Activated CD8-positive, alpha-beta T cell treated with anti-CD3 and anti-CD28 coated beads, Interleukin-2, amount 10 ng/mL, durations not matched to agents 7 days and 5 days (primary cell): ENCODE measurements around the gene ZNF362. TPM values are rescaled to one million over a fixed set of nuclear protein-coding genes. Genes with fewer than 3 reads are reported as not detected.
"Not testable (repeated sequence)": the region's sequence is repeated elsewhere in the genome, so short reads cannot be mapped to it uniquely, and the experiment has no call there.

ENCODE experiments used
- ATAC-seq: fragments of 150-1000 bp; cut with Tn5 transposase; one replicate; pipeline ENCODE4 v1.10.0; 2021; ENCODE audit warnings: moderate library complexity
- CTCF ChIA-PET: fragments of 350-600 bp; sonication (Branson Sonifier 250); formaldehyde crosslinking; loops from one replicate; lab custom pipeline; 2021; ENCODE audit warnings: antibody characterized with exemption; lab: Charles Lee
- POLR2A ChIA-PET: fragments of 350-600 bp; sonication (Branson Sonifier 250); formaldehyde crosslinking; loops from one replicate; lab custom pipeline; 2021; ENCODE audit warnings: antibody characterized with exemption; lab: Charles Lee
- DNase-seq: peaks from one replicate; pipeline ENCODE4 v3.0.0-alpha.2; 2020
- H3K27ac Mint-ChIP-seq: one replicate; pipeline ENCODE4 v1.8.0; 2021; ENCODE audit warnings: mild to moderate bottlenecking, mixed read lengths
- H3K27me3 Mint-ChIP-seq: one replicate; pipeline ENCODE4 v1.8.0; 2021; ENCODE audit warnings: low read depth, mixed read lengths
- H3K36me3 Mint-ChIP-seq: one replicate; pipeline ENCODE4 v1.8.0; 2021; ENCODE audit warnings: low read depth, mixed read lengths
- H3K4me1 Mint-ChIP-seq: one replicate; pipeline ENCODE4 v1.8.0; 2021; ENCODE audit warnings: low read depth, mixed read lengths
- H3K4me3 Mint-ChIP-seq: one replicate; pipeline ENCODE4 v1.8.0; 2021; ENCODE audit warnings: mild to moderate bottlenecking, mixed read lengths
- H3K9me3 Mint-ChIP-seq: one replicate; pipeline ENCODE4 v1.8.0; 2022; ENCODE audit warnings: mixed read lengths; ENCODE audit not compliant: insufficient read depth
- total RNA-seq, 2 experiments: library from RNA; stranded (reverse); gene quantifications; one replicate each; pipeline ENCODE4 v1.2.3, GENCODE V29; 2021

ZNF362 gene
- total RNA-seq, 2 experiments from 2014 or later = 17.3 to 19.7 TPM

DNA sequence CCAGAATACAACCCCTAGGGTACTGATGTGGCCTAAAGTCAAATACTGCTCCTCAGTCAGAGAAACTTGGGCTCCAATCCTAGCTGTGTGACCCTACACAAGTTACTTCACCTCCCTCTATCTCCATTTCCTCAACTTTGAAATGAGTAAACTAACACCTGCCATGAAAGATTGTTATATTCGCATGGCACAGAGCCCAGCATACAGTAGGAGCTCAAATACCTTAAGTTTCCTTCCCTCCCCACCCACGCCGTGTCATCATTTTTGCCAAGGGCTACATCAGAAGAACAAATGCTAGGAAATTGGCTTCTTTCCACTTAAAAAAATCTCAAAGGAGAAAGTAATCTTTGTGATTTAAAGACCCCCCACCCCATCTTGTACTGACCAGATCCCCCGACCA lies 22.2 kb upstream of the ZNF362 start:
- Mint-ChIP-seq H3K9me3 (no peaks in the 10 kb centered on the region), H3K27ac (no peak overlapping the region), H3K4me3 (no peak overlapping the region), H3K4me1 (peaks cover 12% of the 10 kb centered on the region), H3K27me3 (peaks cover 4% of the 10 kb centered on the region), H3K36me3 (no peaks in the 10 kb centered on the region)
- CTCF ChIA-PET = no interaction called here
- ATAC-seq = no peak
- POLR2A ChIA-PET = no interaction called here
- no peak for DNase-seq

DNA sequence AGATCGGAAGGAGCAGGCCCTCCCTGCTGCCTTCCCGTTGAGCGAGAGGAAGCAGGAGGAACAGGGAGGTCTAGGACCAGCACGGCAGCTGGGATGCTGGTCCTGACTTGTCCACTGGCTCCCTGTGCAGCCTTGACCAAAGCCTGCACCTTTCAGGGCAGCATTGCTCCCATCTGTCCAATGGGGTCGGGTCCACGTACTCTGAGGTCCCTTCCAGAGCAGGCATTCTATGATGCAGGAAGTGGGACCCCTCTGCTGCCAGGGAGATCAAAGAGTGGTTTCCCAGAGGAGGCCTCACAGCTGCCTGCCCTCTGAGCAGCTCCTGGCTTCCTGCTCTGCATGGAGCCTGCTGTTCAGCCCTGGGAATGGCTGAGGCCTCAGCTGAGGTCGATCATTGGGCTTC lies 21.7 kb upstream of the ZNF362 start:
- ATAC-seq (no peak), DNase-seq (no peak)
- H3K4me3 Mint-ChIP-seq = no peak overlapping the region
- POLR2A ChIA-PET = no interaction called here
- H3K27me3 Mint-ChIP-seq = peaks cover 4% of the 10 kb centered on the region
- H3K9me3 Mint-ChIP-seq = no peaks in the 10 kb centered on the region
- CTCF ChIA-PET = no interaction called here
- peaks cover 12% of the 10 kb centered on the region for H3K4me1 Mint-ChIP-seq
- no peak overlapping the region for H3K27ac Mint-ChIP-seq
- no peaks in the 10 kb centered on the region for H3K36me3 Mint-ChIP-seq

DNA sequence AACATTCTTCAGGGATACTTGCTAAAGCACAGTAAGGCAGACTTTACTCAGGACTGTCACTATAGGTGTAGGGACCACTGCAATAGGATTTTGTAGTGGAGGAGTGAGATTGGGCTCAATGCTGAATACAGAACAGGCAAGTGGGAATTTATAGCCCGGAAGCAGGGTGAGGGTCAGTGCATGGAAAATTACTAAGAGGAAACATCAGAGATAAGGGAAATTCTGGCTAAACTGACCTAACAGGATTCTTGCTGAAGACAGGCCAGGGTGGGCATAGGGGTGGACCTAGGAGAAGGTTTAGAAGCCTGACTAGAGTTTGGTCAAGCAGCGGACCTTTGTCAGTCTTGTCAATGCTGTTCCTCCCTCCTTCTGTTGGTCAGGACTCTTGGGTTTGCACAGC lies 20.8 kb upstream of the ZNF362 start:
- ChIA-PET CTCF (interaction anchor here (1.9 kb wide), 1 partner anchor 108 kb away, joined by 5 read pairs; no protein-coding TSS in a partner anchor), POLR2A (no interaction called here)
- H3K4me1 Mint-ChIP-seq = peaks cover 12% of the 10 kb centered on the region
- no peak overlapping the region for H3K4me3 Mint-ChIP-seq
- H3K36me3 Mint-ChIP-seq = no peaks in the 10 kb centered on the region
- no peak for ATAC-seq
- no peaks in the 10 kb centered on the region for H3K9me3 Mint-ChIP-seq
- H3K27me3 Mint-ChIP-seq = peaks cover 8% of the 10 kb centered on the region
- no peak overlapping the region for H3K27ac Mint-ChIP-seq
- DNase-seq = no peak

DNA sequence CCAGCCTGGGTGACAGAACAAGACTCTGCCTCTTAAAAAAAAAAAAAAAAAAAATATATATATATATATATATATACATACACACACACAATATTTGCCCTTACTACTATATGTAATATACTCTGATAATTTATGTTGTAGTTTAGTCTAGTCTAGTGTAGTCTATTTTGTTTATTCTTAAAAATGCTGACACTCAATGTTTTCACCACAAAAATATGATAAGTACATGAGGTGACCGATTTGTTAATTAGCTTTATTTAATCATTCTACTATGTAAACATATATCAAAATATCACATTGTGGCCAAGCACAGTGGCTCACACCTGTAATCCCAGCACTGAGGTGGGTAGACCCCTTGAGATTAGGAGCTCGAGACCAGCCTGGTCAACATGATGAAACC lies 19.8 kb upstream of the ZNF362 start:
- H3K27me3 Mint-ChIP-seq = peaks cover 7% of the 10 kb centered on the region
- ChIA-PET CTCF (interaction anchor here (0.9 to 1.9 kb wide), 2 partner anchors 11 to 109 kb away, joined by 4 to 5 read pairs; no protein-coding TSS in a partner anchor), POLR2A (no interaction called here)
- no peaks in the 10 kb centered on the region for H3K9me3 Mint-ChIP-seq
- H3K27ac Mint-ChIP-seq = no peak overlapping the region
- no peak for DNase-seq
- peaks cover 12% of the 10 kb centered on the region for H3K4me1 Mint-ChIP-seq
- no peak overlapping the region for H3K4me3 Mint-ChIP-seq
- ATAC-seq = no peak
- H3K36me3 Mint-ChIP-seq = no peaks in the 10 kb centered on the region

DNA sequence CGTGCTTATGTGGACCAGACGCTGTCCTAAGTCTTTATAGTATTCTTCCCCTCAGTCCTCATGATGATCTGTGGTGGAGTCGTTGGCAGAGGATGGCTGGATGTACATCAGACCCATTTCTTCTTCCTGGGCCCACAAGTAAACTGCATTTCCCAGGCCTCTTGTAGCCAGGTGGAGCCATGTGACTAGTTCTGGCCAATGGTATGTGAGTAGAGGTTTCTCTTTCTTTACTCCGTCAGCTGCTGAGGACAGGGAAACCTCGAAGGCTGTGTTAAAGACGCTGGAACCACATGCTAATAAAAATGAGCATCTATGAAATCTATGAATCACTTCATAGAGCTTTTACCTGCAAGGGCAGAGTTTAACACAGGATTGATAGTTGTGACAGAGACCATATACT lies 18.7 kb upstream of the ZNF362 start:
- Mint-ChIP-seq H3K4me3 (no peak overlapping the region), H3K27ac (no peak overlapping the region), H3K9me3 (no peaks in the 10 kb centered on the region), H3K36me3 (no peaks in the 10 kb centered on the region), H3K27me3 (peaks cover 13% of the 10 kb centered on the region), H3K4me1 (peaks cover 12% of the 10 kb centered on the region)
- DNase-seq = peak; percentile 33
- ChIA-PET POLR2A (no interaction called here), CTCF (no interaction called here)
- peak; percentile 61 for ATAC-seq

DNA sequence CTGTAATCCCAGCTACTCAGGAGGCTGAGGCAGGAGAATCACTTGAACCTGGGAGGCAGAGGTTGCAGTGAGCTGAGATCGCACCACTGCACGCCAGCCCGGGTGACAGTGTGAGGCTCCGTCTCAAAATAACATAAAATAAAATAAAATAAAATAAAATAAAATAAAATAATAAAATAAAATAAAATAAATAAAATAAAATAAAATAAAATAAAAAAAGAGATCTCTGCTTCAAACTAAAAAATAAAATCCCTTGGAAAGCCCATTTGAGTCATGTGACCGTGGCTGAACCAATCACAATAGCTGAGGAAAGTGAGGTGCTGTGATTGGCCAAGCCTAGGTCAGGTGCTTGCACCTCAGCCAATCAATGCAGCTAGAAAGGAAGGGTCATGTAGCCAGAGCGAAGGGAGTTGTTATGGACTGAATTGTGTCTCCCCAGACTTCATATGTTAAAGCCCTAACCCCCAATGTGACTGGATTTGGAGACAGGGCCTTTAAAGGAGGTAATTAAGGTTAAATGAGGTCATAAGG lies 18.0 kb upstream of the ZNF362 start:
- ATAC-seq, POLR2A ChIA-PET, H3K27ac Mint-ChIP-seq, CTCF ChIA-PET, H3K4me3 Mint-ChIP-seq, H3K36me3 Mint-ChIP-seq, DNase-seq, H3K9me3 Mint-ChIP-seq: not testable (repeated sequence)
- peaks cover 13% of the 10 kb centered on the region for H3K27me3 Mint-ChIP-seq
- H3K4me1 Mint-ChIP-seq = peaks cover 12% of the 10 kb centered on the region

DNA sequence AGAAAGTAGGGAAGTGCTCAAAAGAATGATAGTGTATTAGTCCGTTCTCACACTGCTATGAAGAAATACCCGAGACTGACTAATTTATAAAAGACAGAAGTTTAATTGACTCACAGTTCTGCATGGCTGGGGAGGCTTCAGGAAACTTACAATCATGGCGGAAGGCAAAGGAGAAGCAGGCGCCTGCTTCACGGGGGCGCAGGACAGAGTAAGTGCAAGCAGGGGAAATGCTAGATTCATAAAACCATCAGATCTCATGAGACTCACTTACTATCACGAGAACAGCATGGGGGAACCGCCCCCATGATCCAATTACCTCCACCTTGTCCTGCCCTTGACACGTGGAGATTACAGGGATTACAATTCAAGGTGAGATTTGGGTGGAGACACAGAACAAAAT lies 16.9 kb upstream of the ZNF362 start:
- POLR2A ChIA-PET, CTCF ChIA-PET, DNase-seq, ATAC-seq, H3K4me3 Mint-ChIP-seq, H3K9me3 Mint-ChIP-seq, H3K27ac Mint-ChIP-seq, H3K36me3 Mint-ChIP-seq: not testable (repeated sequence)
- peaks cover 13% of the 10 kb centered on the region for H3K27me3 Mint-ChIP-seq
- H3K4me1 Mint-ChIP-seq = peaks cover 12% of the 10 kb centered on the region

DNA sequence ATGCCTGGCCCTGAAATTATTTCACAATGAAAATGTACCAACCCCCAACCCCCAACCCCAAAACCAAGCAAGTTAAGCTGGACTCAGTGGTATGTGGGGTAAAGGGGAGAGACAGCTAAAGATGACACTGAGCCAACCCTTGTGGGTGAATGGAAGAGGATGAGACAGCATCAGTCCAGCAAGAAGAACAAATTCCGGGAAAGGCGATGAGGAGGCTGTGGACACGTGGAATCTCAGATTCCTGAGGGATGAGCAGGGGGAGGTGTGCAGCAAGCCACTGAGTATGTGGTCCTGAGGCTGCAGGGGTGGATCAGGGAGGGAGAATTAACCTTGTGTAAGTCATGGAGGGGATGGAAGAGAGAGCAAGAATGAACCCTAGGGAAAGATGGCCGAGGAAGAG lies 14.4 kb upstream of the ZNF362 start:
- POLR2A ChIA-PET = no interaction called here
- H3K4me3 Mint-ChIP-seq = no peak overlapping the region
- no peak overlapping the region for H3K27ac Mint-ChIP-seq
- no peak for ATAC-seq
- H3K9me3 Mint-ChIP-seq = no peaks in the 10 kb centered on the region
- DNase-seq = no peak
- CTCF ChIA-PET = no interaction called here
- H3K36me3 Mint-ChIP-seq = no peaks in the 10 kb centered on the region
- peaks cover 13% of the 10 kb centered on the region for H3K27me3 Mint-ChIP-seq
- peaks cover 7% of the 10 kb centered on the region for H3K4me1 Mint-ChIP-seq

DNA sequence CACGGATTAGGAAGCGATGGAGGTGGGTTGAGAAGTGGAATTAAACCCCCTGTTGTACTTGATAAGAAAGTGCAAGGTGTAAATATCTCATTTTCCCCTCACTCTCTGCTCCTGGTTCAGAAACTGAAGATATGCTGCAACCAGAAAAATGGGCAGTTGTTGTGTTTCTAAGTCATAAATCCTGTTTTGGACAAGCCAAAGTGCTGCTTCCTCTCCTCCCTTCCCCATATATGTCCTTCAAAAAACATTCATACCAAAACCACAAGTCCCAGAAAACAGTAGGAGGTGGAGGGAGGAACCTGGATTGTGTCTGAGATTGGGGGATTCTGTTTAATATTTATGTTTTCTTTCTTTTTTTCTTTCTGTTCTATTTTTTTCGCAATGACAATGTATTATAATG lies 13.6 kb upstream of the ZNF362 start:
- Mint-ChIP-seq H3K4me1 (peaks cover under 1% of the 10 kb centered on the region), H3K9me3 (no peaks in the 10 kb centered on the region), H3K4me3 (no peak overlapping the region), H3K36me3 (no peaks in the 10 kb centered on the region), H3K27me3 (peaks cover 13% of the 10 kb centered on the region), H3K27ac (no peak overlapping the region)
- ChIA-PET POLR2A (no interaction called here), CTCF (no interaction called here)
- DNase-seq (no peak), ATAC-seq (no peak)

DNA sequence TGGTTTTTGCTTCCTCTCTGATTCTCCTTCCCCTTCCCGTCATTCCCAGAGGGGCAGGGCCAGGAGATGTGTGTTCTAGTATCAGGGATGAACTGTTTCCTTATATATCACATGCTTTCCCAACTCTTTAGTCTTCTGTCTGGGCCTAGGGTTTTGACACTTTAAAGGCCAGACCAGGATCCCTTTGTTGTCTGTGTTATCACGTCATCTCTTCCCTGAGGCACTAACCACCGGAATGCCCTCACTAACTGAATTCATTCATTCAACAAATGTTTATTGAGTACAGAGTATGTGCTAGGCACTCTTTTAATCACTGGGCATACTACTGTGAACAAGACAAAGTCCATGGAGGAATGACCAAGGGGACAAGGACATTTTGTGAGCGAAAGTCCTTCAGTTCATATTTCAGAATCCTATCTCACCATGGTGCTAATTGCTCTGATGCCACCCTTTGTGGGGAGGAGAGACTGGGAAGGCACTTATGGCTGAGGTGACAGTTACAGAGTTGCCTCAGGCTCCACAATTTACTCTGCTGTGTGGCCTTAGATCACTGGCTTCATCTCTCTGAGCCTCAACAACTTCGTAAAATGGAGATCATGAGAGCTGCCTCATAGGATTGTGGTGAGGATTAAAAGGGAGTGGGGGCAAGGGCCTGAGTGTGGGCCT lies 12.0 kb upstream of the ZNF362 start:
- CTCF ChIA-PET = no interaction called here
- Mint-ChIP-seq H3K27ac (no peak overlapping the region), H3K27me3 (peaks cover 22% of the 10 kb centered on the region), H3K9me3 (no peaks in the 10 kb centered on the region), H3K4me3 (no peak overlapping the region), H3K4me1 (peaks cover 5% of the 10 kb centered on the region), H3K36me3 (no peaks in the 10 kb centered on the region)
- POLR2A ChIA-PET = no interaction called here
- ATAC-seq (no peak), DNase-seq (no peak)

DNA sequence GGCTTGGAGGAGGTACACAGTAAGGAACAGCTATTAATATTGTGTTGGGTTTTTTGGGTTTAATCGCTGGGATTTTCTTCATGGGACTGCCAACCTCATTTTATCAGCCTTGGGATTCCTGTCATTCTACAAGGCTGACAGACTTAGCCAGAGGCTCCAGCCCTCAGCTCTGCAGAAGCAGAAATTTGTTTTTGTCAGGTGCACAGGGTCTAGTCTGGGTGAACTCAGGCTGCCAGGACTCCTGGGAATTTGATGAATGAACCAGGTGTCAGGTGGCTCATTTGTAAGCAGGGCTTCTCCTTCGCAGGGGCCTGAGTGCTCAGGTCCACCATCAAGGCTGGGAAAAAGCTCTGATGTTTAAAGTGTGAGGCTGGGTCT lies 11.5 kb upstream of the ZNF362 start:
- no peak overlapping the region for H3K4me3 Mint-ChIP-seq
- H3K27me3 Mint-ChIP-seq = peaks cover 26% of the 10 kb centered on the region
- no peak overlapping the region for H3K27ac Mint-ChIP-seq
- DNase-seq (no peak), ATAC-seq (no peak)
- CTCF ChIA-PET = no interaction called here
- H3K4me1 Mint-ChIP-seq = peaks cover 5% of the 10 kb centered on the region
- no peaks in the 10 kb centered on the region for H3K9me3 Mint-ChIP-seq
- no peaks in the 10 kb centered on the region for H3K36me3 Mint-ChIP-seq
- POLR2A ChIA-PET = no interaction called here

DNA sequence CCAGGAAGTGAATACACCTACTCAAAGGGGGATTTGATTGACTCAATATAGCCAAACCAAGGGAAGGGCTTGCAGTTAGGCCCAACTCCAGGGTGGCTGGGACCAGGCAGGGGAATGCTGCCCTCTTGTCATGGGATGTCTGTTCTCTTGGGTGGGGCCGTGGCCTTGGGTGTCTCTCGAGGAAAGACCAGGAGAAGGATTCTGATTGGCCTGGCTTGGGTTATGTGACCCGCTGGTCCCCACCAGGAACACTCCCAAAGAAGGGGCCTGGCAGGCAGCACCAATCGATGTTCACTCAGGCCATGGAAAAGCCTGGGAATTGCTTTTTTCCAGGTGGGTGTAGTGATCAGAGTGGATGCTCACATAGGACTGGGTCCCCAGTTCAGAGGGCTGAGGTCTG lies 10.1 kb upstream of the ZNF362 start:
- no peak for DNase-seq
- Mint-ChIP-seq H3K4me1 (peaks cover 5% of the 10 kb centered on the region), H3K36me3 (no peaks in the 10 kb centered on the region), H3K4me3 (no peak overlapping the region), H3K27ac (no peak overlapping the region), H3K9me3 (no peaks in the 10 kb centered on the region), H3K27me3 (peaks cover 31% of the 10 kb centered on the region)
- CTCF ChIA-PET = interaction anchor here (1.1 kb wide), 1 partner anchor 49 kb away, joined by 3 read pairs; no protein-coding TSS in a partner anchor
- POLR2A ChIA-PET = no interaction called here
- ATAC-seq = no peak
